Skeletal muscle satellite cell (primary cell): ENCODE measurements around the gene ST6GALNAC5.

Experiments used
- H3K27me3 ChIP-seq: 2 replicates; pipeline ENCODE4 v1.7.0; 2013; ENCODE audit warnings: low read length; ENCODE audit not compliant: control insufficient read depth, insufficient read depth
- H3K36me3 ChIP-seq: 2 replicates; pipeline ENCODE4 v1.7.0; 2013; ENCODE audit warnings: mild to moderate bottlenecking, control low read depth, low read length; ENCODE audit not compliant: insufficient read depth
- H3K4me1 ChIP-seq: 2 replicates; pipeline ENCODE4 v1.7.0; 2013; ENCODE audit warnings: low read length; ENCODE audit not compliant: control insufficient read depth, insufficient read depth
- H3K4me2 ChIP-seq: 2 replicates; pipeline ENCODE4 v1.7.0; 2013; ENCODE audit warnings: mild to moderate bottlenecking, low read length
- H3K4me3 ChIP-seq: 2 replicates; pipeline ENCODE4 v1.7.0; 2013; ENCODE audit warnings: low read length
- H3K9ac ChIP-seq: 2 replicates; pipeline ENCODE4 v1.7.0; 2013; ENCODE audit warnings: mild to moderate bottlenecking, low read depth, low read length, moderate library complexity
- H3K9me3 ChIP-seq: replicated peaks from 2 replicates; pipeline ENCODE4 v1.7.0; 2013; ENCODE audit warnings: mild to moderate bottlenecking, control low read depth, low read length

Gene ST6GALNAC5

GRCh38 chr1:76905876-76906595, 38.8 kb downstream of the ST6GALNAC5 start:
- Histone ChIP-seq H3K4me3 (no peak overlapping the region), H3K36me3 (no peaks in the 10 kb centered on the region), H3K27me3 (no peaks in the 10 kb centered on the region), H3K9me3 (no peaks in the 10 kb centered on the region), H3K4me2 (no peak overlapping the region), H3K4me1 (no peaks in the 10 kb centered on the region), H3K9ac (no peak overlapping the region)

DNA sequence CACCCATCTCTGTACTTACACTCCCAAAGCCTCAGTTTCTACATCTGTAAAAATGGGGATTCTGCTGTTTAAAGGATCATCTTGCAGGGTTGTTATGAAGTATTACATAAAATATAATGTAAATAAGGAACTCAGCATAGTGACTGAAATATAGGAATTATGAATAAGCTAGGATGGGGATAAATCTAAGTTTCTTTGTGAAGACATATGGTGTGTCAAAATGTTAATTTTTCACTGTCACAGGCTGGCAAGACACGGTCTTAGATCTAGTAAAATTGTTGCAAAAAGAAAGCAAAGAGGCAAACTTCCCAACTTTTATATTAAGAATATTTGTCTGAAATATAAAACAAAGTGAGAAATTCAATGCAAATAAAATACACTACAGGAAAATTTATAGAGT, 42.0 kb downstream of the ST6GALNAC5 start:
- no peak overlapping the region for H3K4me2 ChIP-seq

DNA sequence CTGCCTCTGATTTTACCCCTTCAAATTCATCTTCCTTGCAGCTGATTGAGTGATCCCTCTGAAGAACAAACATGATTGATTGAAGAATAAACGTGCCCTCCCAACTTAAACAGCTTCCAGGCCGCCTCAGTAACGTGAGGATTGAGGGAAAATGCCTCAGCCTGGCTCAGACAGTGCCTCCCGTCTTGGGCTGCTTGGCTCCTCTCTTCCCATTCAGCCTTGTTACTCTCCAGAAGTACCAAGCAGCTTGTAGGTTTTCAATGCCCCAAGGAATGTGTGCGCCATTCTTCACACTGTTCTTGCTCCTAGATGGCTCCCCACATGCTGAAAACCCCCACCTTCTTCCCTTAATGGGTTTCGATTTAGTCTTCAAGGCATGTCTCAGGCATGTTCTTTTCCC, 51.8 kb downstream of the ST6GALNAC5 start:
- Histone ChIP-seq H3K36me3 (no peaks in the 10 kb centered on the region), H3K4me1 (no peaks in the 10 kb centered on the region), H3K4me2 (no peak overlapping the region), H3K4me3 (no peak overlapping the region), H3K9me3 (no peaks in the 10 kb centered on the region), H3K9ac (no peak overlapping the region), H3K27me3 (no peaks in the 10 kb centered on the region)

More for the DNA sequence above, 42.0 kb downstream of the ST6GALNAC5 start:
- H3K9me3 ChIP-seq: no peaks in the 10 kb centered on the region
- no peaks in the 10 kb centered on the region for H3K36me3 ChIP-seq
- H3K4me1 ChIP-seq: no peaks in the 10 kb centered on the region
- H3K9ac ChIP-seq: no peak overlapping the region
- H3K4me3 ChIP-seq: no peak overlapping the region
- no peaks in the 10 kb centered on the region for H3K27me3 ChIP-seq

GRCh38 chr1:76921590-76921989, 54.3 kb downstream of the ST6GALNAC5 start:
- Histone ChIP-seq H3K4me1 (no peaks in the 10 kb centered on the region), H3K36me3 (no peaks in the 10 kb centered on the region), H3K4me3 (no peak overlapping the region), H3K27me3 (no peaks in the 10 kb centered on the region), H3K4me2 (no peak overlapping the region), H3K9ac (no peak overlapping the region), H3K9me3 (no peaks in the 10 kb centered on the region)

DNA sequence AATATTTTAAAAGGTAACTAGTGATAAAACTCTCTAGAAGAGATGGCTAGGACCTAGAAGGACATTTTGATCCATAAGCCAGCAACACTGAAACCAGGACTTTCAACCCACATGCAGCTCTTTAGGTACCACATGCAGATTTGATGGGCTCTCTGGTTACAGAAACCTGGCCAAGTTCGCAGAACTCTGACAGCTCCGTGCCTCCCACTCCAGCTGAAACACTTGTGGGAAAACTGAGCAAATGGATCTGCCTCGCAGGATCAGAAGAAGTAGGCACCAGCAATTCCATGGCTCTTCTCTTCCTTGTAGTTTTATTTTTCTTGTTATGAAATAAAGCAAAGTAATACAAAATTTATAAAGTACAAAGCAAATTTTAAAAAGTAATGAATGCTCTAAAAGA, 58.5 kb downstream of the ST6GALNAC5 start:
- H3K27me3 ChIP-seq: no peaks in the 10 kb centered on the region
- no peaks in the 10 kb centered on the region for H3K9me3 ChIP-seq
- H3K4me1 ChIP-seq: no peaks in the 10 kb centered on the region
- H3K4me2 ChIP-seq: no peak overlapping the region
- H3K9ac ChIP-seq: no peak overlapping the region
- no peak overlapping the region for H3K4me3 ChIP-seq
- no peaks in the 10 kb centered on the region for H3K36me3 ChIP-seq

DNA sequence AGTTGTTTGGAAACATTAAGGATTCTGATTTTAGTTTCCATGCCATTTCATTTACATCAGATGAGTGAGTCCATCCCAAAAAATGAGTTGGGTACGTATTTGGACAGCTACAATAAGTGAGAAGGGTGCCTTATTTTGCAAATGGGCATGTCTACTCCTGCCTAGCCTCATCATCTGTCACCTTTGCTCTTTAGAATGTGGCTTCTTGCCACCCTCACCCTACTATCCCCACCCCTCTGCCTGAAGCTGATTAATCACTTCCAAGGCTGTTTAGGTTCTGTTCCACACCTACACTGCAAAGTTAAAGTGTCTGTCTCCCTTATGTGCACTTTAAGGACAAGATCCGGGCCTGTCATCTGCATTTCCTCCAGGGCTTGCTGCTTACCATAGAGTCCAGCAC, 61.2 kb downstream of the ST6GALNAC5 start:
- no peaks in the 10 kb centered on the region for H3K36me3 ChIP-seq

DNA sequence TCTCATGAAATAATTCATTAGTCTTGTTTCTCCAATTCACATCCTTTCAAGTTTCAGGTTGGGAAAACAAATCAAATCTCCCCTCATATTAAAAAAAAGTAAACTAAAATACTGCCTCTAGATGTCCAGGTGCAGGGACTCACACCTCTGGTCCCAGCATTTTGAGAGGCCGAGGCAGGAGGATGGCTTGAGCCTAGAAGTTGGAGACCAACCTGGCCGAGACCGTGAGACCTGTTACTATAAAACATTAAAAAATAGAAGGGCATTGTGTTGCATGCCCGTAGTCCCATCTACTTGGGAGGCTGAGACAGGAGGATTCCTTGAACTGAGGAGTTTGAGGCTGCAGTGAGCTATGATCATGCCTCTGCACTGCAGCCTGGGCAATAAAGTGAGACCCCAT, 61.9 kb downstream of the ST6GALNAC5 start:
- Histone ChIP-seq H3K9ac (no peak overlapping the region), H3K4me1 (no peaks in the 10 kb centered on the region), H3K4me2 (no peak overlapping the region), H3K9me3 (no peaks in the 10 kb centered on the region), H3K36me3 (no peaks in the 10 kb centered on the region), H3K27me3 (no peaks in the 10 kb centered on the region), H3K4me3 (no peak overlapping the region)

More for the DNA sequence above, 61.2 kb downstream of the ST6GALNAC5 start:
- H3K9ac ChIP-seq: no peak overlapping the region
- no peaks in the 10 kb centered on the region for H3K27me3 ChIP-seq
- no peaks in the 10 kb centered on the region for H3K9me3 ChIP-seq
- no peaks in the 10 kb centered on the region for H3K4me1 ChIP-seq
- no peak overlapping the region for H3K4me3 ChIP-seq
- H3K4me2 ChIP-seq: no peak overlapping the region

DNA sequence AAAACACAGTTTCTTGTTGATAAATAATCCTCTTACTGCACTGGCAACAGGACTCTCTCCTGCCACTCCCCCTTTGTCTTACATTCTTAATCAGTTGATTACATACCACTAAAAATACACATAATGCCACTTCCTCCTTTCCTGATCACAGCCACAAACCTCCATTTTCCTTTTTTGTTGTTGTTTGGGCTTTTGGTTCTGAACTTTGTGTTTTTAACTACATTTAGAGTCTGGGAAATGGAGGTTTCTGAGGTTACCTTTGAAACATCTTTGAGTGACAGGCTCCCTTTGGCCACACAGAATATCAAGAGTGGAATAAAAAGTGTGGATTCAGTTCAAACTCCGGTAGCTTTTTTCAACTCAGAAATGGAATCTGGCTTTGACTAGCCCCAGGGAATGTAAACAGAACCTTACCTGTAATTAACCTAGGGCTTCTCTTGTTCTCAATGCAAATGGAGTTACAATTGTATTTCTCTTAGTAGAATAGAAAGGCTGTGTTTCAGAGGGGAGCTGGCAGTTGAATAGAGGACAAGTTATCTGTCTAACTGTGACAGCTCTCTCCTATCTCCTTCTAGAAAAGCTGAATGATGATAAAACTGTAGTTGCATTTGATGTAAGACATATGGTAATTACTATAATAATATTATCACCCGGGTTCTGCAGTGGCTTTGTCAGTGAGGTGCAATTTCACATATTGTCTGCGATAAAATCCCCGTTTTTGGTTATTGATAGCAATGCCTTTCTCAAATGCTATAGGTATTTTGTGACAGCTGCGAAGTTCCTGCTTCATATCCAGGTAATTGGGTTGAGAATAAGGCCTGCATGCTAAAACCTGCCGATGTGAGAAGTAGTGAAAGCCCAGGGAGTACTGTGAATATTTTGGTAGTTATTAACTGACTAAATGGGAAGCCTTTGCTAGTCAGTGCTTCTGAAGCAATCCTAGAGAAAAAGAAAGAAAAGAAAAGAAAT, 66.9 kb downstream of the ST6GALNAC5 start:
- Histone ChIP-seq H3K36me3 (no peaks in the 10 kb centered on the region), H3K9ac (no peak overlapping the region), H3K4me2 (no peak overlapping the region), H3K4me3 (no peak overlapping the region), H3K27me3 (no peaks in the 10 kb centered on the region), H3K9me3 (no peaks in the 10 kb centered on the region), H3K4me1 (peaks cover 5% of the 10 kb centered on the region)

DNA sequence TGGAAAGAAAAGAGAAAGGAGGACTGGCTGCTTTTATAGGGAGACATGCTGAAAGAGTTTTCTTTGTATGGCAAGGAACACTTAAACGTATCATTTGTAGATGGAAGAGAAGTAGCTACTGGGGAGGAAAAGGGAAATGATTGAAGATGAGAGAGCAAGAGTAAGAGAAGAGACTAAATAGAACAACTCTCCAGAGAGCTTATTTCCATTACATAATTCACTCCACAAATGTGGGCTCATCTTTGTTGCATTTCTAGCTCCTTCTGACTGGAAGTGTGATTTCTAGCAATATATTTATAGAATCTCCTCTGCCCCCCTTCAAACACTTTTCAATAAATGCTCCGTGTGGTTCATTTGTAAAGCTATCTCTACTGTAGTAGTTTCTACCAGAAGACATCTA, 71.0 kb downstream of the ST6GALNAC5 start:
- peaks cover 20% of the 10 kb centered on the region for H3K4me1 ChIP-seq
- no peaks in the 10 kb centered on the region for H3K36me3 ChIP-seq
- H3K27me3 ChIP-seq: no peaks in the 10 kb centered on the region
- H3K4me3 ChIP-seq: no peak overlapping the region
- H3K4me2 ChIP-seq: no peak overlapping the region
- no peak overlapping the region for H3K9ac ChIP-seq
- no peaks in the 10 kb centered on the region for H3K9me3 ChIP-seq

DNA sequence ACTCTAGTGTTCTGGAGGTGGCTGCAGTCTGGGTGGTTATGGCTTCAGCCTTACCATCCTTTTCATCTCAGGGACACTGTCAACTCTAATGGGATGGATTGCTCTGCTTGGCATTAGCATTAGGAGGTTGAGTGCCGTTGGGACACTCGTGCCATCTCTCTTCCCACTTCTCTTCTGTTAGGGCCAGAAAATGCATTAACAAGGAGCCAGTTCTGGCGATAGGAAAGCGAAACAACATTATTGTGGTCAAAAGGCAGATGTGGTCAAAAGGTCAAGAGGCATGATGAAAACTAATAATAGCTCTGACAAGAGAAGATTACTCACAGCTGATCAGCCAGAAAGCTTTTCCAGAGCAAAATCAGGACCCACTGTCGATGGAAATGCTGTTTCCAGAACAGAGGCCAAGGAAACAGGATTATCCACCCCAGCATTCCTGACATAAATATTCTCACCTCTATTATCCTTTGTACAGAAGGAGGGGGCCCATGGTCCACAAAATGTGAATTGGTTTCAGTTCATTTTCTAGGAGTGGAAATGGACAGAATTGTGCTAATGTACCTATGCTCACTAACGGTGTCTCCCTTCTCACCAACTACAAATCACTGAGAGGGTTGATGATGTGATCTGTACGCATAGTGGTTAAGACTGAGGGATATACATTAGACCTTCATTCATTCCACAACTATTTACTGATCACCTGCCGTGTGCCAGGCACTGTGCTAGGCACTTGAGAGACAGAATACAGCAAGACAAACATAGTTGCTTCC, 72.0 kb downstream of the ST6GALNAC5 start:
- H3K9ac ChIP-seq: no peak overlapping the region
- H3K4me1 ChIP-seq: peaks cover 20% of the 10 kb centered on the region
- no peaks in the 10 kb centered on the region for H3K9me3 ChIP-seq
- no peak overlapping the region for H3K4me3 ChIP-seq
- no peaks in the 10 kb centered on the region for H3K27me3 ChIP-seq
- peak overlapping the region; percentile 3 for H3K4me2 ChIP-seq
- H3K36me3 ChIP-seq: no peaks in the 10 kb centered on the region

GRCh38 chr1:76939817-76940216, 72.5 kb downstream of the ST6GALNAC5 start:
- Histone ChIP-seq H3K9ac (no peak overlapping the region), H3K4me2 (no peak overlapping the region), H3K4me1 (peaks cover 25% of the 10 kb centered on the region), H3K4me3 (no peak overlapping the region), H3K9me3 (no peaks in the 10 kb centered on the region), H3K27me3 (no peaks in the 10 kb centered on the region), H3K36me3 (no peaks in the 10 kb centered on the region)
